Kidney (tissue), 14 donors: ENCODE data around the gene CHD9NB. TPM values are rescaled to one million over a fixed set of nuclear protein-coding genes. Genes with fewer than 3 reads are reported as not detected.
A peak's percentile ranks its signal among the peaks of the same experiment; 100 is the strongest.

ENCODE experiments used
- DNase-seq, 5 donors: peaks; one replicate each; pipeline ENCODE4 v3.0.0-alpha.2; 2013 to 2020
- FAIRE-seq: peaks from 2 replicates; lab custom pipeline; 2012; peaks lifted over from hg19 to GRCh38; lab: Jason Lieb, UNC
- H3K27ac ChIP-seq, 2 donors: one replicate each; pipeline ENCODE4 v1.7.0; 2013; ENCODE audit warnings: low read depth in 2 of 2, low read length in 2 of 2, inconsistent platforms in 1 of 2
- H3K27me3 ChIP-seq: one replicate; pipeline ENCODE4 v1.7.1; 2013; ENCODE audit warnings: low read length, inconsistent platforms; ENCODE audit not compliant: control insufficient read depth, insufficient read depth
- H3K36me3 ChIP-seq, 3 donors: one replicate each; pipeline versions ENCODE4 v1.7.0 to v1.7.1; 2013; ENCODE audit warnings: low read length in 3 of 3, control low read depth in 1 of 3, inconsistent platforms in 1 of 3; ENCODE audit not compliant: insufficient read depth in 3 of 3, control insufficient read depth in 2 of 3
- H3K4me1 ChIP-seq, 3 donors: one replicate each; pipeline versions ENCODE4 v1.7.0 to v1.7.1; 2013; ENCODE audit warnings: low read length in 3 of 3, inconsistent platforms in 1 of 3, low read depth in 1 of 3; ENCODE audit not compliant: control insufficient read depth in 2 of 3, insufficient read depth in 2 of 3
- H3K4me3 ChIP-seq, 3 donors: one replicate each; pipeline versions ENCODE4 v1.7.0 to v1.8.1; 2013; ENCODE audit warnings: low read length in 3 of 3, control low read depth in 1 of 3, inconsistent platforms in 1 of 3
- H3K9ac ChIP-seq, 3 donors: one replicate each; pipeline versions ENCODE4 v1.7.0 to v1.7.1; 2013; ENCODE audit warnings: low read length in 3 of 3, control low read depth in 1 of 3, inconsistent platforms in 1 of 3
- H3K9me3 ChIP-seq, 3 donors: one replicate each; pipeline versions ENCODE4 v1.7.0 to v1.7.1; 2013; ENCODE audit warnings: low read length in 3 of 3, control low read depth in 1 of 3, inconsistent platforms in 1 of 3; ENCODE audit not compliant: control insufficient read depth in 2 of 3, insufficient read depth in 1 of 3
- intact Hi-C: fragments of 100-400 bp; cut with DNase I; formaldehyde crosslinking; loops from one replicate; pipeline ENCODE4 v1.11.1; 2022
- polyA plus RNA-seq: library from polyadenylated mRNA; stranded (reverse); fragments of 350-450 nt; fragmentation: Illumina TruSeq; extraction: RNeasy Lipid Tissue Mini Kit (QIAGEN cat#74804); gene quantifications from one replicate; pipeline ENCODE4 v1.2.3, GENCODE V29; 2014; ENCODE audit warnings: low read depth, low replicate concordance; ENCODE audit not compliant: insufficient read depth
- total RNA-seq: library from RNA; stranded (reverse); fragmentation: NEBNext Ultra II Directional; extraction: Animal tissue kit (Norgen Biotek cat#: 25700); gene quantifications from one replicate; pipeline ENCODE4 v1.2.1, GENCODE V29; 2021
- TF ChIP-seq, protein P1 (sequence below): IDR thresholded peaks from 3 replicates; pipeline ENCODE4 v1.5.1; 2012; ENCODE audit warnings: mild to moderate bottlenecking, moderate library complexity, borderline replicate concordance; ENCODE audit not compliant: insufficient read depth; ENCODE audit errors: extremely low read depth
- donor health status: control.
- donor health status: control.
- donor health status: control.
- donor health status: control.
- donor health status: control.
- donor health status: DM: yes; HTN: yes; CAD: no.
- donor health status: Normal renal cell carcinoma (clear cell type).

CHD9NB gene
- total and polyA plus RNA-seq, 2 donors from 2014 or later = 9.8 to 26.2 TPM

DNA sequence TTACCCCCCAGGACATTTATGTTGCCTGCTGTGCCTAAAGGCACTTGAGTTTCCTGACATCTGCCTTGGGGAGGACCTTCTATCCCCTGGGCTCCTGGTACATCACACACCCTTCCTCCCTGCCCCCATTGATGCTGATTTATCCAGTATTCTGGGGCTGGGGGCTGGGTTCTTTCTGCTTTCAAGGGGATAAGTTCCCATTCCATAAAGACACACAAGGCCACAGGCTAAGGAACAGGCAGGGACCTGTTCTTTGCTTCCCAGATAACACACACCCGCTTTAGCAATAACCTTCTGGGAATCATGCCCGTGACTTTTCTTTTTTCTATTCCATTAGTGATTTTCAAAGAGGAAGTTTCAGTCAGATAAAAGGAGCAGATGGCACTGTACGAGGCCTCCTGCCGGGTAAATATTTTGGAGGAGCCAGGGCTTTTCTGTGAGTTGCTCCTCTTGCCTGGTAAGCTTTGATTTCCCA, 32.7 kb upstream of the CHD9NB start:
- TF ChIP-seq, protein P1, sequence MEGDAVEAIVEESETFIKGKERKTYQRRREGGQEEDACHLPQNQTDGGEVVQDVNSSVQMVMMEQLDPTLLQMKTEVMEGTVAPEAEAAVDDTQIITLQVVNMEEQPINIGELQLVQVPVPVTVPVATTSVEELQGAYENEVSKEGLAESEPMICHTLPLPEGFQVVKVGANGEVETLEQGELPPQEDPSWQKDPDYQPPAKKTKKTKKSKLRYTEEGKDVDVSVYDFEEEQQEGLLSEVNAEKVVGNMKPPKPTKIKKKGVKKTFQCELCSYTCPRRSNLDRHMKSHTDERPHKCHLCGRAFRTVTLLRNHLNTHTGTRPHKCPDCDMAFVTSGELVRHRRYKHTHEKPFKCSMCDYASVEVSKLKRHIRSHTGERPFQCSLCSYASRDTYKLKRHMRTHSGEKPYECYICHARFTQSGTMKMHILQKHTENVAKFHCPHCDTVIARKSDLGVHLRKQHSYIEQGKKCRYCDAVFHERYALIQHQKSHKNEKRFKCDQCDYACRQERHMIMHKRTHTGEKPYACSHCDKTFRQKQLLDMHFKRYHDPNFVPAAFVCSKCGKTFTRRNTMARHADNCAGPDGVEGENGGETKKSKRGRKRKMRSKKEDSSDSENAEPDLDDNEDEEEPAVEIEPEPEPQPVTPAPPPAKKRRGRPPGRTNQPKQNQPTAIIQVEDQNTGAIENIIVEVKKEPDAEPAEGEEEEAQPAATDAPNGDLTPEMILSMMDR = no peak
- Histone ChIP-seq H3K9ac (peak overlapping the region in 1 of 3 donors; percentile 7), H3K4me3 (no peak overlapping the region), H3K36me3 (no peaks in the 10 kb centered on the region), H3K27ac (peak overlapping the region; percentile 35 to 78), H3K9me3 (no peaks in the 10 kb centered on the region), H3K4me1 (peaks cover 0 to 24% (median 18%) of the 10 kb centered on the region in 3 donors), H3K27me3 (no peaks in the 10 kb centered on the region)
- DNase-seq = no peak
- intact Hi-C loops = no loop called here
- FAIRE-seq = no peak

DNA sequence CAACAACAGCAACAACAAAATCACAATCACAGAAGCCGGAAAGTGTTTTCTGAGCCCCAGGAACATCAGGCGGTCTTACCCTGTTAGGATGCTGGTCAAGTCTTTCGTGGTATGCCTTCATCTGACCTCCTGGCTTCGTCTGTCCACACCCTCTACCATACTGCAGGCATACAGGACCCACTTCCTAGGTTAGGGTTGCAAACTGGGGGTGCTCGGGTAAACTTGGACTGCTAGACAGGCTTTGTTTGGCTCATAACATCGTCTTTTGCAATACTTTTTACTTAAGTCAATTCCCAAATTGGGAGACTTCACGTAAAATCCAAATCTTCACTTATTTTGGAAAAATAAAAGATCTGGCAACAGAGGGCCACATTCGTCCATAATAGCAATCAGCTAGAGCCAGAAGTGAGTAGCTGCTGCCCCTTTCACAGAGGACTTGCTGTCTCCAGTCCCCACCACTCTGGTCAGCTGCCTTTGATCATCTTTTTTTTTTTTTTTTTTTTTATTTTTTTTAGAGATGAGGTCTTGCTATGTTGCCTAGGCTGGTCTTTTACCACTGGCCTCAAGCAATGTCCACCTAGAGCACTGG, 32.1 kb upstream of the CHD9NB start:
- DNase-seq (no peak), FAIRE-seq (no peak)
- no peaks in the 10 kb centered on the region for H3K27me3 ChIP-seq
- peak overlapping the region in 1 of 3 donors; percentile 7 for H3K9ac ChIP-seq
- no peaks in the 10 kb centered on the region for H3K36me3 ChIP-seq
- no peaks in the 10 kb centered on the region for H3K9me3 ChIP-seq
- peaks cover 2 to 29% (median 15%) of the 10 kb centered on the region in 3 donors for H3K4me1 ChIP-seq
- intact Hi-C loops = no loop called here
- peak overlapping the region in 1 of 2 donors; percentile 78 for H3K27ac ChIP-seq
- no peak overlapping the region for H3K4me3 ChIP-seq
- TF ChIP-seq, protein P1 = no peak

DNA sequence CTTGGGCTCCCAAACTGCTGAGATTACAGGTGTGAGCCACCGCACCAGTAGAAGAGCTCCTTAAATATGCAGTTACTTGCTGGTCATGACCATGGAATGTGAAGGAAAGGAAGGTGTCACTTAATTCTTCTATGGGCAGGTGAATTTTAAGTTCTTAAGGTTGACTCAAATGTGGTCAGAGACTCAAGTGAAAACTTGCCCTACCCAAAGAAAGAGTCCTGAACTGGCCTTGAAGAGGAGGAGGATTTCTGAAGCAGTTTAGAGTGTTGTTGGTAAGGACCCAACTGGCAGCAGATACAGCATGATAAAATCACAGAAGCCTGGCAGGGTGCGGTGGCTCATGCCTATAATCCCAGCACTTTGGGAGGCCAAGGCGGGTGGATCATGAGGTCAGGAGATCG, 31.4 kb upstream of the CHD9NB start:
- DNase-seq = no peak
- no peak overlapping the region for H3K27ac ChIP-seq
- H3K36me3 ChIP-seq = no peaks in the 10 kb centered on the region
- FAIRE-seq = no peak
- TF ChIP-seq, protein P1 = no peak
- H3K4me3 ChIP-seq = no peak overlapping the region
- intact Hi-C loops = no loop called here
- H3K9ac ChIP-seq = no peak overlapping the region
- peaks cover 2 to 32% (median 13%) of the 10 kb centered on the region in 3 donors for H3K4me1 ChIP-seq
- H3K27me3 ChIP-seq = no peaks in the 10 kb centered on the region
- no peaks in the 10 kb centered on the region for H3K9me3 ChIP-seq
